SK-N-SH (cell line): ENCODE results near the gene SFMBT2.

ENCODE experiments used
- PBX3 ChIP-seq: IDR thresholded peaks from 2 replicates; pipeline ENCODE4; 2012
- TEAD4 ChIP-seq: IDR thresholded peaks from 2 replicates; pipeline ENCODE4 v1.4.0; 2012; ENCODE audit warnings: mild to moderate bottlenecking, borderline replicate concordance; ENCODE audit not compliant: insufficient read depth
- TF ChIP-seq, protein P1 (sequence below): fragments of 200-600 bp; sonication (generic); IDR thresholded peaks from 2 replicates; pipeline ENCODE4 v1.6.1; 2017; ENCODE audit warnings: antibody characterized with exemption, mild to moderate bottlenecking, moderate library complexity

- TF ChIP-seq, protein P1, sequence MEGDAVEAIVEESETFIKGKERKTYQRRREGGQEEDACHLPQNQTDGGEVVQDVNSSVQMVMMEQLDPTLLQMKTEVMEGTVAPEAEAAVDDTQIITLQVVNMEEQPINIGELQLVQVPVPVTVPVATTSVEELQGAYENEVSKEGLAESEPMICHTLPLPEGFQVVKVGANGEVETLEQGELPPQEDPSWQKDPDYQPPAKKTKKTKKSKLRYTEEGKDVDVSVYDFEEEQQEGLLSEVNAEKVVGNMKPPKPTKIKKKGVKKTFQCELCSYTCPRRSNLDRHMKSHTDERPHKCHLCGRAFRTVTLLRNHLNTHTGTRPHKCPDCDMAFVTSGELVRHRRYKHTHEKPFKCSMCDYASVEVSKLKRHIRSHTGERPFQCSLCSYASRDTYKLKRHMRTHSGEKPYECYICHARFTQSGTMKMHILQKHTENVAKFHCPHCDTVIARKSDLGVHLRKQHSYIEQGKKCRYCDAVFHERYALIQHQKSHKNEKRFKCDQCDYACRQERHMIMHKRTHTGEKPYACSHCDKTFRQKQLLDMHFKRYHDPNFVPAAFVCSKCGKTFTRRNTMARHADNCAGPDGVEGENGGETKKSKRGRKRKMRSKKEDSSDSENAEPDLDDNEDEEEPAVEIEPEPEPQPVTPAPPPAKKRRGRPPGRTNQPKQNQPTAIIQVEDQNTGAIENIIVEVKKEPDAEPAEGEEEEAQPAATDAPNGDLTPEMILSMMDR: no peak
- TF ChIP-seq PBX3 (no peak), TEAD4 (no peak)
These were observed 204.3 kb downstream of the SFMBT2 start for GRCh38 chr10:7206412-7207100.
